GM23338 (cell line): ENCODE data around the gene POMC.
"Not testable (repeated sequence)": the region's sequence is repeated elsewhere in the genome, so short reads cannot be mapped to it uniquely, and the experiment has no call there.

Experiments
- CTCF ChIP-seq, 2 experiments: fragments of 200-600 bp in 1 of 2; sonication (generic) in 1 of 2; conservative IDR thresholded peaks; 2 replicates each; pipeline versions ENCODE4 v1.5.1 to v1.6.1; 2016 to 2017; ENCODE audit warnings: antibody characterized with exemption in 2 of 2, low read depth in 2 of 2, mild to moderate bottlenecking in 2 of 2, moderate library complexity in 1 of 2
- EZH2 ChIP-seq: fragments of 200-600 bp; sonication (generic); IDR thresholded peaks from one replicate; pipeline ENCODE4 v1.8.0; 2017; ENCODE audit warnings: antibody characterized with exemption, mild to moderate bottlenecking, low read depth; ENCODE audit not compliant: unreplicated experiment
- EZH2phosphoT487 ChIP-seq: fragments of 200-600 bp; sonication (generic); IDR thresholded peaks from one replicate; pipeline ENCODE4 v1.8.1; 2018; ENCODE audit warnings: antibody characterized with exemption; ENCODE audit not compliant: unreplicated experiment
- REST ChIP-seq: IDR thresholded peaks from one replicate; pipeline ENCODE4 v1.6.1; 2018; ENCODE audit warnings: antibody characterized with exemption; ENCODE audit not compliant: unreplicated experiment

- not testable (repeated sequence) for TF ChIP-seq EZH2; REST; CTCF (conservative IDR thresholded peaks at IDR 0.05; ENCODE audit: low read depth in 2 of 2); EZH2phosphoT487
Measured at GRCh38 chr2:25162061-25162460, 6.3 kb downstream of the POMC start.
